Activated naive CD8-positive, alpha-beta T cell treated with anti-CD3 and anti-CD28 coated beads, Interleukin-2, amount 10 ng/mL, durations not matched to agents 7 days and 5 days (primary cell): Measurements from ENCODE around the gene TM9SF4. TPM values are rescaled to one million over a fixed set of nuclear protein-coding genes. Genes with fewer than 3 reads are reported as not detected.
A peak's percentile ranks its signal among the peaks of the same experiment; 100 is the strongest.
"Not testable (repeated sequence)": the region's sequence is repeated elsewhere in the genome, so short reads cannot be mapped to it uniquely, and the experiment has no call there.

Experiments used
- ATAC-seq: fragments of 150-1000 bp; cut with Tn5 transposase; one replicate; pipeline ENCODE4 v1.10.0; 2021; ENCODE audit warnings: low read depth, moderate library complexity
- POLR2A ChIA-PET: fragments of 350-600 bp; sonication (Branson Sonifier 250); formaldehyde crosslinking; loops from one replicate; lab custom pipeline; 2021; ENCODE audit warnings: antibody characterized with exemption; lab: Charles Lee
- DNase-seq: peaks from one replicate; pipeline ENCODE4 v3.0.0; 2021
- H3K27ac Mint-ChIP-seq: one replicate; pipeline ENCODE4 v1.8.0; 2022; ENCODE audit warnings: mild to moderate bottlenecking, mixed read lengths
- H3K27me3 Mint-ChIP-seq: one replicate; pipeline ENCODE4 v1.8.0; 2022; ENCODE audit warnings: mild to moderate bottlenecking, moderate library complexity, mixed read lengths
- H3K36me3 Mint-ChIP-seq: one replicate; pipeline ENCODE4 v1.8.0; 2021; ENCODE audit warnings: mild to moderate bottlenecking, mixed read lengths
- H3K4me1 Mint-ChIP-seq: one replicate; pipeline ENCODE4 v1.8.0; 2021; ENCODE audit warnings: mixed read lengths
- H3K4me3 Mint-ChIP-seq: one replicate; pipeline ENCODE4 v1.8.0; 2022; ENCODE audit warnings: mild to moderate bottlenecking, moderate library complexity, mixed read lengths
- H3K9me3 Mint-ChIP-seq: one replicate; pipeline ENCODE4 v1.8.0; 2021; ENCODE audit warnings: mixed read lengths
- total RNA-seq, 2 experiments: library from RNA; stranded (reverse); gene quantifications; one replicate each; pipeline ENCODE4 v1.2.3, GENCODE V29; 2021

TM9SF4 gene
- total RNA-seq, 2 experiments from 2014 or later = 36.9 to 39.7 TPM

GRCh38 chr20:32196613-32197012 lies 87.1 kb downstream of the TM9SF4 start:
- DNase-seq, H3K9me3 Mint-ChIP-seq, POLR2A ChIA-PET, H3K4me3 Mint-ChIP-seq, H3K27me3 Mint-ChIP-seq, ATAC-seq, H3K27ac Mint-ChIP-seq: not testable (repeated sequence)
- Mint-ChIP-seq H3K4me1 (peaks cover 21% of the 10 kb centered on the region), H3K36me3 (peaks cover 18% of the 10 kb centered on the region)

DNA sequence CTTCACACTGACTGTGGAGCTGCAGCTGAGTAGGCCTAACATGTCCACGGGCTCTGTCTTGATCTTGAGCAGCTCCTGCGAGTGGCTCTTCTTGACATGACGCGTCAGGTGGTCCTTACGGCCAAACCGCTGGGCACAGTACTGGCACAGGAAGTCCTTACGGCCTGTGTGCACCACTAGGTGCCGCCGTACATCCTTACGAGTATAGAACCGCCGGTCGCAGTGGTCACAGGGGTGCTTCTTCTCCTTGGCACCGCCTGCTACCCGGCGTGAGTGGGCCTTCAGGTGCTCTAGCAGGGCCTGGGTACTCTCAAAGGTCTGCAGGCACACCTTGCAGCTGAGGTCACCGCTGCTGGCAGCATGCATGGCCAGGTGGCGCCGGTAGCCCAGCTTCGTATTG lies 87.6 kb downstream of the TM9SF4 start:
- peaks cover 20% of the 10 kb centered on the region for H3K4me1 Mint-ChIP-seq
- H3K4me3 Mint-ChIP-seq, DNase-seq, H3K27me3 Mint-ChIP-seq, POLR2A ChIA-PET, H3K9me3 Mint-ChIP-seq, ATAC-seq, H3K27ac Mint-ChIP-seq: not testable (repeated sequence)
- peaks cover 19% of the 10 kb centered on the region for H3K36me3 Mint-ChIP-seq

GRCh38 chr20:32199006-32199405 lies 89.5 kb downstream of the TM9SF4 start:
- no peak overlapping the region for H3K4me3 Mint-ChIP-seq
- H3K36me3 Mint-ChIP-seq = peaks cover 19% of the 10 kb centered on the region
- no peak for ATAC-seq
- no peaks in the 10 kb centered on the region for H3K9me3 Mint-ChIP-seq
- POLR2A ChIA-PET = interaction anchor here (0.6 kb wide), 1 partner anchor 51 kb away, joined by 4 read pairs; no protein-coding TSS in a partner anchor
- H3K27me3 Mint-ChIP-seq = no peaks in the 10 kb centered on the region
- DNase-seq = no peak
- H3K4me1 Mint-ChIP-seq = peaks cover 25% of the 10 kb centered on the region
- no peak overlapping the region for H3K27ac Mint-ChIP-seq

GRCh38 chr20:32201296-32201976 lies 91.9 kb downstream of the TM9SF4 start:
- POLR2A ChIA-PET = no interaction called here
- no peak overlapping the region for H3K4me3 Mint-ChIP-seq
- peaks cover 43% of the 10 kb centered on the region for H3K4me1 Mint-ChIP-seq

DNA sequence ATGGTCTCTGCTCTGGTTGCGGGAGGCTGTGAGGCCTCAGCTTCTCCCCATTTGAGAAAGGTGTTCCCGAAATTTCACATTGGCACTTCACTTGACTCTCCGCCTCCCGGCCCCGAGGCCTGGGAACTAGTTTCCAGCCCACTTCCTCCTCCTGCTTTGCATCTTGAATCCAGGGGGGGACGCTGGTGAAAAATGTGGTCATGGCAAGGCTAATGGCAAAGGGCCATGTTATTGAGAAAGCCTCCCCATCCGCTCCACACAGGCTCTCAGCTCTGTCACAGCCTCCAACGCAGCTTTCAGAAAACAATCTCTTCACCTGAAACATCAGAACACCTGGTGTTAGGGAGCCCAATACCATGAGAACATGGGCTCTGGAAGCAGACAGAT lies 92.5 kb downstream of the TM9SF4 start:
- H3K4me3 Mint-ChIP-seq = no peak overlapping the region
- DNase-seq (no peak), ATAC-seq (no peak)
- no peaks in the 10 kb centered on the region for H3K9me3 Mint-ChIP-seq
- peaks cover 19% of the 10 kb centered on the region for H3K36me3 Mint-ChIP-seq
- H3K27ac Mint-ChIP-seq = no peak overlapping the region
- H3K4me1 Mint-ChIP-seq = peaks cover 48% of the 10 kb centered on the region
- POLR2A ChIA-PET = interaction anchor here (0.6 kb wide), 1 partner anchor 1192 kb away, joined by 3 read pairs; no protein-coding TSS in a partner anchor
- H3K27me3 Mint-ChIP-seq = no peaks in the 10 kb centered on the region

More at GRCh38 chr20:32201296-32201976, 91.9 kb downstream of the TM9SF4 start:
- Mint-ChIP-seq H3K27me3 (no peaks in the 10 kb centered on the region), H3K36me3 (peaks cover 19% of the 10 kb centered on the region), H3K27ac (peak overlapping the region; percentile 60), H3K9me3 (no peaks in the 10 kb centered on the region)
- DNase-seq (no peak), ATAC-seq (no peak)

GRCh38 chr20:32203356-32204204 lies 94.1 kb downstream of the TM9SF4 start:
- H3K4me1 Mint-ChIP-seq = peaks cover 47% of the 10 kb centered on the region
- POLR2A ChIA-PET = interaction anchor here (0.5 kb wide), 1 partner anchor 53 kb away, joined by 3 read pairs; no protein-coding TSS in a partner anchor
- DNase-seq (no peak), ATAC-seq (no peak)
- no peaks in the 10 kb centered on the region for H3K27me3 Mint-ChIP-seq
- no peak overlapping the region for H3K4me3 Mint-ChIP-seq
- H3K36me3 Mint-ChIP-seq = peaks cover 14% of the 10 kb centered on the region
- no peaks in the 10 kb centered on the region for H3K9me3 Mint-ChIP-seq
- H3K27ac Mint-ChIP-seq = peak overlapping the region; percentile 73

GRCh38 chr20:32204205-32205109 lies 94.9 kb downstream of the TM9SF4 start:
- Mint-ChIP-seq H3K36me3 (peaks cover 11% of the 10 kb centered on the region), H3K27me3 (no peaks in the 10 kb centered on the region), H3K27ac (peak overlapping the region; percentile 73), H3K4me3 (no peak overlapping the region), H3K4me1 (peaks cover 49% of the 10 kb centered on the region), H3K9me3 (no peaks in the 10 kb centered on the region)
- no peak for DNase-seq
- POLR2A ChIA-PET = interaction anchor here (0.7 kb wide), 1 partner anchor 9 kb away, joined by 3 read pairs; no protein-coding TSS in a partner anchor
- no peak for ATAC-seq

- no peak for ATAC-seq
- Mint-ChIP-seq H3K9me3 (no peaks in the 10 kb centered on the region), H3K27me3 (no peaks in the 10 kb centered on the region), H3K4me1 (peaks cover 54% of the 10 kb centered on the region), H3K4me3 (peak overlapping the region; percentile 97), H3K27ac (peak overlapping the region; percentile 73), H3K36me3 (peaks cover 8% of the 10 kb centered on the region)
- POLR2A ChIA-PET = interaction anchor here (0.7 kb wide), 1 partner anchor 10 kb away, joined by 3 read pairs; no protein-coding TSS in a partner anchor
- DNase-seq = no peak
These were observed 95.8 kb downstream of the TM9SF4 start for GRCh38 chr20:32205110-32205842.

DNA sequence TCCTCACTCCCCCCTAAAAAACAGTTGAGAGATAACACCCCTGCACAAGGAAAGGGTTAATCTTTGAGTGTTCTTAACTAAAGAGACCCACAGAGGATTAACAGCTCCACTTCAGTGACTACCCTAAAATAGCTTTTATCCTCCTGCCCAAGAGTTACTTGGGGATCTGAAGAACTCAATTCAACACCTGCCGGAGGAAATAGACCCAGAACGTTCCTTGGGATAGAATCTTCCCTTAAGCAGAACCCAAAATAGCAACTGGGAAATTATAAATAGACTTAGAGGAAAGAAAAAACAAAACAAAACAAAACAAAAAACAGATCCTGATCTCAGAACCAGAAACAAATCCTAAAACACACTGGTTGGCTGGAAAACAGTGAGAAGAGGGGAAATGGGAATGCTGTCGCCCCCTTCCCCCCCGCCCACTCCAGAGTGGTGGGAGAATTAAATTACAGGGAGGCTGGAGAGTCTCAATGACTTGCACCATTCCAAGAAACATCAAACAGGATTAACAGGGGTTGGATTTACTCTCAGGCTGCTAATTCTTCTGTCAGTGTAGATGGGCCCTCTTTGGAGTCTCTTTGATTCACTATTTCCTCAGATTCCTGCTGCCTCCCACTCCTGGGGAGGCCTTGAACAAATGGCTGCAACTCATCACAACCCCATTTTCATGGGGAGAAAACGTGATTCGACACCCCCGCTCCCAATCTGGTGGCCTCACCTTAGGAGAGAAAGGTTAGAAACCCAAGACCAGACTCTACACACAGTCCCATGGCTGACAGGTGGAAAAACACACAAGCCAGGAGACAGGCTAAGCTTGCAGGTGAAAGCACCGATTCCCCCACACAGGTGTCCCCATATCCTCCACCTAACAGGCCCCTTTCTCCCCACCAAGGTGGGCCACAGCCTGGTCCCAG lies 96.6 kb downstream of the TM9SF4 start:
- DNase-seq (no peak), ATAC-seq (no peak)
- Mint-ChIP-seq H3K36me3 (peaks cover 8% of the 10 kb centered on the region), H3K9me3 (no peaks in the 10 kb centered on the region), H3K4me1 (peaks cover 59% of the 10 kb centered on the region), H3K27me3 (no peaks in the 10 kb centered on the region), H3K27ac (peak overlapping the region; percentile 91), H3K4me3 (peak overlapping the region; percentile 97)
- POLR2A ChIA-PET = no interaction called here

DNA sequence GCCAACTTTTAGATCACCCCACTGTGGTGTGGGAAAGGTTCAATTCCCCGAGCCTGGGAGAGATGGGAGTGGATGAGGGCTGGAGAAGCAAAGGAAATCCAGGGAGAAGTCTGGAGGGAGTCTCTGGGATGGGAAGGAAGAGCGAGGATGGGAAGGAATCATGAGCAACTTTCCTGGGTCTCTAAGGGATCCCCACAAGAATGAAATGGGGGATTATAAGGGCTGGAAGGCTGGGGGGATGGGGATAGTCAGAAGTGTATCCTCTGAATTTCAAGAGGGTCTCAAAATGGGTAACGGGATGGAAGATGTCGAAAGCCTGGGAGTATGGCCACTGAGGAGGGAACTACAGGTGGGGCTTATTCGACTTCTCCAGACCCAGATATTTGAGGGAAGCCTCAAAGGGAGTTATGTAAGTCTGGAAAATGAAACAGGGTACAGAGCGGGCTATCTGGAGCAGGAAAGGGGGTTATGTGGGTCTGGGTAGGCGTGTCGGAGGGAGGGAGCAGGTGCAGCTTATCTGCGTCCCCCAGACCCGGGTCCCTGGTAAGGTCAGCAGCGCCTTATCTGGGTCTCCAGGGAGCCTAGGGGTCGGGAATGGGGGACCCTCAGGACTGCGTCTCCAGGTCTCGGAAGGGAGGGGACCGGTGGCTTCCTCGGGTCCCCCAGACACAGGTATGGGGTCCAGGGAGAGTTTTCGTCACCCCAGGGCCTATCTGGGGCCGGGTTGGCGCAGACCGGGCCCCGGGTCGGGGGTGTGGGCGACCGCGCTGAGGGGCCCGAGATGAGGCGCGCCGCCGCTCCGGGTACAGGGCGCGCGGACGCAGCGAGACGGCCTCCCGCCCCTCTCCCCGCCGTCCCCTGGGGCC lies 97.5 kb downstream of the TM9SF4 start:
- peaks cover 8% of the 10 kb centered on the region for H3K36me3 Mint-ChIP-seq
- POLR2A ChIA-PET = interaction anchor here (0.6 to 0.7 kb wide), 3 partner anchors 16 to 404 kb away, joined by 3 to 6 read pairs (median 3); no protein-coding TSS in a partner anchor
- ATAC-seq = peak; percentile 5

More for the DNA sequence above, 97.5 kb downstream of the TM9SF4 start:
- H3K4me1 Mint-ChIP-seq = peaks cover 61% of the 10 kb centered on the region
- peak overlapping the region; percentile 91 for H3K27ac Mint-ChIP-seq
- no peaks in the 10 kb centered on the region for H3K27me3 Mint-ChIP-seq
- DNase-seq = no peak
- H3K9me3 Mint-ChIP-seq = no peaks in the 10 kb centered on the region
- peak overlapping the region; percentile 97 for H3K4me3 Mint-ChIP-seq
